Measurements from ENCODE around the gene MRPL34. TPM values are rescaled to one million over a fixed set of nuclear protein-coding genes. Genes with fewer than 3 reads are reported as not detected.

The MRPL34 gene
- total and polyA plus RNA-seq, 9 of the 15 experiments (the other 6 are each of a cell fraction or from before 2014, with no cell fraction given) = 11.5 to 256 (median 72.5) TPM

DNA sequence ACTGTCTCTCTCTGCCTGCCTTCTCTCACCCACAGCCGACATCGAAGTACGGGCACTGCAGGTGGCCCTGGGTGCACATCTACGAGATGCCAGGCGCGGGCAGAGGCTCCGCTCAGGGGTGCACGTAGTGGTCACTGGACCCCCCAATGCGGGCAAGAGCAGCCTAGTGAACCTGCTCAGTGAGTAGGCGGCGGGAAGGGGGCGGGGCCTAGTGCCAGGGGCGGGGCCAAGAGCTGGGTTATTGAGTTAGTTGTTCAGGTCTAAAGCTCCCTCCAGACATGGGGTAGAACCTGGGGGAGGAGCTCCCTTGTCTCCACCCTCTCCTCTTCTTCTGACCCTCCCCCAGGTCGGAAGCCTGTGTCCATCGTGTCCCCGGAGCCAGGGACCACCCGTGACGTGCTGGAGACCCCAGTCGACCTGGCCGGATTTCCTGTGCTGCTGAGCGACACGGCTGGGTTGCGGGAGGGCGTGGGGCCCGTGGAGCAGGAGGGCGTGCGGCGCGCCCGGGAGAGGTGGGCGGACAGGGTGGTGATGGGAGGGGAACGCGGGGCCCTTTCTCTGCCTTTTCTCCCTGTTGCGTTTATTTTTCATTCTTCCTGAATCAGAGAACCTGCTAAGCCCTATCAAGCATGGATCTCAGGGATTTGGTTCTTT is 33.5 kb downstream of the MRPL34 start:
- Histone ChIP-seq H3K4me3 (no peak overlapping the region), H4K20me1 (replicated peaks; ENCODE audit: control insufficient read depth, insufficient read depth, low read length) (no peaks in the 10 kb centered on the region; the same call in 1 of the 2 replicates), H3K79me2 (ENCODE audit: control insufficient read depth, insufficient read depth, low read length) (peaks cover 22% of the 10 kb centered on the region), H3K27ac (ENCODE audit: extremely low read depth, low read depth, low read length) (no peak overlapping the region), H2AFZ (ENCODE audit: low read depth, low read length) (no peak overlapping the region), H3K4me2 (ENCODE audit: insufficient read depth, low read length) (no peak overlapping the region), H3K9me1 (ENCODE audit: control insufficient read depth, insufficient read depth, low read length) (no peaks in the 10 kb centered on the region), H3K4me1 (replicated peaks in 1 of 2; ENCODE audit: control insufficient read depth in 2 of 2, insufficient read depth in 2 of 2, low read length in 2 of 2) (peaks cover 15 to 59% of the 10 kb centered on the region in 2 experiments; a peak in 4 of 5 replicates), H3K27me3 (ENCODE audit: control insufficient read depth in 2 of 2, insufficient read depth in 2 of 2, low read length in 2 of 2) (no peaks in the 10 kb centered on the region), H3K9me3 (replicated peaks; ENCODE audit: control insufficient read depth, insufficient read depth, low read depth, low read length) (no peaks in the 10 kb centered on the region), H3K36me3 (ENCODE audit: control insufficient read depth, insufficient read depth, low read length) (peaks cover 24% of the 10 kb centered on the region; the same call in 1 of the 3 replicates), H3K9ac (ENCODE audit: insufficient read depth in 1 of 2, low read depth in 2 of 2, low read length in 2 of 2) (peak overlapping the region in 1 of 2 experiments; percentile 90; a peak in 1 of 4 replicates)
- FAIRE-seq (no peak), DNase-seq (ENCODE audit: extremely low read depth in 1 of 4, low spot score in 3 of 4) (peak; percentile 55 to 73 (median 66)), ATAC-seq (no peak)
- in situ Hi-C loops (cut with MboI) = no loop called here
- POLR2A ChIA-PET = interaction anchor here (0.7 kb wide), 1 partner anchor 80 kb away, joined by 8 read pairs; no protein-coding TSS in a partner anchor
- BruUV-seq (replicated peaks) = no TSS peak
- CTCF ChIA-PET (ENCODE audit: low intra/inter-chr PET ratio) = no interaction called here
- intact Hi-C loops (cut with micrococcal nuclease) = no loop called here
- WGBS (ENCODE audit: insufficient coverage, low coverage, missing lambda C conversion rate) = 90% methylated on average over 29 of the region's 34 CpGs
- TF ChIP-seq ATF3 (IDR thresholded peaks at IDR 0.05) (no peak), ATF3 (CRISPR knock-in tag; conservative IDR thresholded peaks at IDR 0.05) (no peak), RBFOX2 (IDR thresholded peaks at IDR 0.05; ENCODE audit: low read depth, low read length) (peak; percentile 38), ARID4B (CRISPR knock-in tag; IDR thresholded peaks at IDR 0.05) (0 out of 2 replicates have a peak, but pooled peaks have one; percentile 29), MAX (CRISPR knock-in tag; IDR thresholded peaks at IDR 0.05) (peak; percentile 28; the same call in 1 of the 2 replicates), POLR2G (IDR thresholded peaks at IDR 0.05; ENCODE audit: low read depth, low read length) (peak; percentile 57), ARHGAP35 (IDR thresholded peaks at IDR 0.05; ENCODE audit: partially characterized antibody) (no peak), GTF2F1 (IDR thresholded peaks at IDR 0.05; ENCODE audit: low read depth, low read length) (no peak)
- TF ChIP-seq, protein P1, sequence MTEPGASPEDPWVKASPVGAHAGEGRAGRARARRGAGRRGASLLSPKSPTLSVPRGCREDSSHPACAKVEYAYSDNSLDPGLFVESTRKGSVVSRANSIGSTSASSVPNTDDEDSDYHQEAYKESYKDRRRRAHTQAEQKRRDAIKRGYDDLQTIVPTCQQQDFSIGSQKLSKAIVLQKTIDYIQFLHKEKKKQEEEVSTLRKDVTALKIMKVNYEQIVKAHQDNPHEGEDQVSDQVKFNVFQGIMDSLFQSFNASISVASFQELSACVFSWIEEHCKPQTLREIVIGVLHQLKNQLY (CRISPR knock-in tag; conservative IDR thresholded peaks at IDR 0.05) = no peak
- TF ChIP-seq, protein P2, sequence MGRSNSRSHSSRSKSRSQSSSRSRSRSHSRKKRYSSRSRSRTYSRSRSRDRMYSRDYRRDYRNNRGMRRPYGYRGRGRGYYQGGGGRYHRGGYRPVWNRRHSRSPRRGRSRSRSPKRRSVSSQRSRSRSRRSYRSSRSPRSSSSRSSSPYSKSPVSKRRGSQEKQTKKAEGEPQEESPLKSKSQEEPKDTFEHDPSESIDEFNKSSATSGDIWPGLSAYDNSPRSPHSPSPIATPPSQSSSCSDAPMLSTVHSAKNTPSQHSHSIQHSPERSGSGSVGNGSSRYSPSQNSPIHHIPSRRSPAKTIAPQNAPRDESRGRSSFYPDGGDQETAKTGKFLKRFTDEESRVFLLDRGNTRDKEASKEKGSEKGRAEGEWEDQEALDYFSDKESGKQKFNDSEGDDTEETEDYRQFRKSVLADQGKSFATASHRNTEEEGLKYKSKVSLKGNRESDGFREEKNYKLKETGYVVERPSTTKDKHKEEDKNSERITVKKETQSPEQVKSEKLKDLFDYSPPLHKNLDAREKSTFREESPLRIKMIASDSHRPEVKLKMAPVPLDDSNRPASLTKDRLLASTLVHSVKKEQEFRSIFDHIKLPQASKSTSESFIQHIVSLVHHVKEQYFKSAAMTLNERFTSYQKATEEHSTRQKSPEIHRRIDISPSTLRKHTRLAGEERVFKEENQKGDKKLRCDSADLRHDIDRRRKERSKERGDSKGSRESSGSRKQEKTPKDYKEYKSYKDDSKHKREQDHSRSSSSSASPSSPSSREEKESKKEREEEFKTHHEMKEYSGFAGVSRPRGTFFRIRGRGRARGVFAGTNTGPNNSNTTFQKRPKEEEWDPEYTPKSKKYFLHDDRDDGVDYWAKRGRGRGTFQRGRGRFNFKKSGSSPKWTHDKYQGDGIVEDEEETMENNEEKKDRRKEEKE (IDR thresholded peaks at IDR 0.05; ENCODE audit: borderline replicate concordance in 1 of 2, control insufficient read depth in 1 of 2, low read depth in 2 of 2, low read length in 1 of 2) = no peak

All from K562 (cell line).